GM18907 (cell line): ENCODE data around the gene VPS50.

Source experiments
- ATAC-seq: cut with Tn5 transposase; IDR thresholded peaks from one replicate; pipeline ENCODE4 v1.9.1; 2021; ENCODE audit warnings: mild to moderate bottlenecking, moderate library complexity; ENCODE audit not compliant: unreplicated experiment

Gene VPS50

GRCh38 chr7:93231799-93232672 is at the start of gene VPS50:
VPS50 (plus strand) TSS chr7:93232366; CDS start chr7:93232468, 102 bp downstream.
- ATAC-seq, result peak; percentile 99

DNA sequence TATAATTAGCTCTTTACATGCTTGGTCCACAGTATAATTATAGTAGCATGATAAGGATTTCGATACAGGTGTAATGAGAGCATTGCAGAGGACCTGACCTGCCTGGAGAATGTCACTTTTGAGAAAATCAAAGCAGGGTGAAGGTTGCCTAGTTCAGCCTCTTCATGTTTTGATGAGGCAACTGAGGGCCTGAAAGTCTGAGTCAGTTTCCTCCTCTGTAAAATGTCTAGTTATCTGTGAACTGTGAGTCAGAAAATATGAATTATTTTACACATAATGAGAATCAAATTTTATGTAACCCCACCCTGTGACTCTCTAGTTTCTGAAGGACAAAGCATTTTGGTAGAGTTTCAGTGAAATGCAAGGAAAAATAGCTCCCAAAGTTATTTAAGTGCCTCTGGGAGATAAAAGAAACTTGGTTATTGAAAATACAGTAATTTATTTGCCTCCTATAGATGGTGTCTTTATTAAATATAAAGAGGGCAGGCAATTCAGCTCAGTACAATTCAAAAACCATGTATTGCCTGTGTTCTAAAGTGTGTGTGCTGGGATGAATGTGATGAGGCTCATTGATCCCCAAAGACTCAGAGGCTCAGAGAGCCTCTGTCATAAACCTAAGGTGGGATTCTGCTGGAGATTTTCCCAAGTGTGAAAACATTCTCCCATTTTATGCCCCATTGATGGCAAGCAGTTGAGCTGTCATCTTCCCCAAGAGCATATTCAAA is 46.7 kb upstream of the VPS50 start:
- no peak for ATAC-seq

GRCh38 chr7:93188870-93189634 is 43.1 kb upstream of the VPS50 start:
- ATAC-seq, result no peak

- no peak for ATAC-seq
These were observed 37.8 kb upstream of the VPS50 start for GRCh38 chr7:93194386-93194785.

DNA sequence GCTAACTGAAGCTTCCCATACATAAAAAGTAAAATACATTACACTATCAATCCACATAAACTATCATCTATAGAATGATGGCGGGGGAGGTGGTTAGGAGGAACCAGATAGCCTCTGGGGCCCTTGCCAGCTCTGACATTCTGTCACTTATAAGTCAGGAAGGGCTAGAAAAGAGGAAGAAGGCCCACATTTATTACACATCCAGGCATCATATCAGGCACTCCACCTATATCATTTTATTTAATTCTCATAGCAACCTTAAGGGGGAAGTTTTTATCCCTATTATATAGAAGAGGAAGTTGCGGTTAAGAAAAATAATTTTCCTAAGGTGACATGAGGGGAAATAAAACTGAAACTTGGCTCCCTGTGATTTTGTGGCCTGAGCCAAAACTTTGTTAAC is 35.8 kb upstream of the VPS50 start:
- ATAC-seq, result no peak

DNA sequence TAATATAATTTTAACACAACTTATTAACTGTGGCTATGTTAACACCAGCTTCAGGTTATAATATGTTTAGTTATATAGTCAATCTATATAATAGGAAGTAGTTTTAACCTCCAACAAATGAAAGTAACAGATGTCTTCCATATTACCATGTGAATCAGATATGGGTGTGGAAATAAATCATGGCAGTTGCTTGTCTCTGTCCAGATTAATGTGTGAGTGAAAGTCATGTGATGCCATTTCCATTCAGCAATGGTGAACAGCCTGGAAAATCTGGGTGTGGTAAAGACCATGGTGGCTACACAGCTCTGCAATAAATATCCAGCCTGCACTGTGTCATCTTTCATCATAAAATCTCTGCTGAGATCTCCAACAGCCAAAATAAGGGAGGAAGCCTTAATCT is 33.7 kb upstream of the VPS50 start:
- no peak for ATAC-seq

DNA sequence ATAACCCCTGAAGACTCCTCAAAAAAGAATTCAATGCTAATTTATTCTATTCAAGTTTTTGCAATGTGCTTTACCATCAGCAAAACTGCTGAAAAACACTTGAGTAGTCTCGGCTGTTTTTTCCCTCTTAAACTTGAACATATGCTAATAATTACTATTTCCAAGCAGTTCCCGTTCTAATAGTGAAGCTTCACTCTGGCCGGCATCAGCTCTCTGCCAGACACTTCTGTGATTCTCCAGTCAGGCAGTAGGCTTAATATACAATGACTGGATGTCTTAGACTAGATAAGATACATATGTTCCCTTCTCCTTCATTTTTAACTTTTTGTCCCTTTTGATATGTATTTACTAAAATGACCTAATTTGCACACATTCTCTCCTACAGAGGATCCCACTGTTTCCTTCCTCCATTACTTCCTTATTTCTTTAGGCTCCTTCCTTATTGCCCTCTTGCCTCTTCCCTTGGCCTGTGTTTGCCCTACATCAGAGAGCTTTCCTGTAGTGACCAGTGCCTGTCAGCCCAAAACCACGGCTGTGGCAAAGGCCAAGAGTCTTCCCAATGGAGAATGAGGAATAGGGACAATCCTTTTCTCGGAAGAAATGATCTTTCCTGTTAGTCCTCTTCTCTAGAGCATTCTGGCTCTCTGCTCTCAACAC is 29.4 kb upstream of the VPS50 start:
- ATAC-seq, result no peak

DNA sequence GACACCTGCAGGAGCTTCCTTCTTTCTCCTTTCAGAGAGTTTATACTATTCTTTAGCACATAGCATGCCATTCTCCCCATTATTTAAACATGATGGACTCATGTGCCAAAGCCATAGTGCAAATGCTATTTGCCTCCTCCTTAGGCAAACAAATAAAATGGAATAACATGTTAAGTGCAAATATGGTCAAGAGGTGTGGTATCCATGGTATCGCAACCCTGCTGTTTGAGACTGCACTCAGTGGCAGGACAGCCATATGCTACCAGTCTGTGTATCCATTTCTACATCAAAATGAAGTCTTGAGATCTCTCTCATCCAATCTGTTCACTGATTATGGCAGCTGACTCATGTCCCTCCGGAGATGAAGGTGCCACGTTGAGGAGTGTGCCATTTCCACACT is 28.7 kb upstream of the VPS50 start:
- ATAC-seq, result no peak

DNA sequence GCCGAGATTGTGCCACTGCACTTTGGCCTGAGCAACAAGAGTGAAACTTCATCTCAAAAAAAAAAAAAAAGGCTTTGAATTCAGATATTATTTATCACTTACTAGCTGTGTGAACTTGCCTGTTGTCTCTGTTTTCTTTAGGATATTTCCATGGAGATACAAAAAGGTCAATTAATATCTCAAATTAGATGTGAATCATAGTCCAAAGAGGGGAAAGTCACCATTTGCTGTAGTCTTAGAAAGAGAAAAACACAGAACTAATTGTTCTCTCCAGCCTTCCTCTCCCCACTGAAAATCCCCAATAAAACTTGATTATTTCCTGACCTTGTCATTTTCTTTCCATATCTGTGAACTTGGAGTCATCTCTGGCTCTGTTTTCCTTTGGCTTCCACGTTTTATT is 27.1 kb upstream of the VPS50 start:
- ATAC-seq, result no peak

GRCh38 chr7:93211228-93211818 is 20.8 kb upstream of the VPS50 start:
- ATAC-seq, result no peak

- ATAC-seq, result no peak
These were observed 19.3 kb upstream of the VPS50 start for GRCh38 chr7:93212881-93213280.

- ATAC-seq, result no peak
These were observed 13.0 kb upstream of the VPS50 start for GRCh38 chr7:93218997-93219827.

- no peak for ATAC-seq
These were observed 12.3 kb upstream of the VPS50 start for GRCh38 chr7:93219868-93220267.

DNA sequence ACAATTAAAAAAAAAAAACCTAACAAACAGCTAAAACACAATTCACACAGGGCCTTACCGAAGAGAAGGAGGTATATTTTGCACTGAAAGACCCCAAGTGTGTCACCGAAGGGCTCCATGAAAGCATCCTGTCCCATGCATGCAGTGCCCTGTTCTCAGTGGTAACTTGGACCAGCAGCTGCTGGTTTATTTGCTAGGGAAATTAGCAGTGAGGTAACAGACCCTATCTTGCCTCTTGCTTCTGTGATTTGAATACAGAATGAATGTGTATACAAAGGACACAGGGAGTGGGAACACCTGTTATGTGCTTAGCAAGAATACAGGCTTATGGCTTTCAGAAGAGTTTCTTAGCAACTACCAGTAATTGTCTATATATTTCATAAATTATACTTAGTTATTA is 5.9 kb upstream of the VPS50 start, which contains the start of gene HEPACAM2:
HEPACAM2 (minus strand) TSS at position 160 of the 400 bp plus-strand sequence.
- ATAC-seq, result peak; percentile 46

DNA sequence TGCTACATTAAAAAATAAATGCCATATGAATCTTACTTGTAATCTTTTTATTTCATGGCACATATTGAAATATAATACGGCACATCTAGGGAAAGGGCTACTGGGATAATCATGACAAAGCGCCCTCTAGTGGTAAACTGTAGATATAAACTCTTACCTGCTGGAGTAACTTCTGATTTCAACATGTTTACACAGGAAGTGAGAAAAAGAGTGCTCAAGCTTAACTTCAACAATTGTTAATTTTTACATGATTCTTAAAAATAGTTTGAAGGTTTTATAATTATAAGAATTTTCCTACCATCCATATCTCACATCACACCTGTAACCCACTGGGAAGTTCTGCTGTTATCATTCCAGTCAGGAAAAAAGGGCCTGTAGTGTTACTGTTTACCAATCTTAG is 3.9 kb upstream of the VPS50 start:
- no peak for ATAC-seq

GRCh38 chr7:93231259-93231658 is 907 bp upstream of the VPS50 start:
- ATAC-seq, result no peak

GRCh38 chr7:93232673-93233018 is 480 bp downstream of the VPS50 start:
- ATAC-seq, result peak; percentile 1

DNA sequence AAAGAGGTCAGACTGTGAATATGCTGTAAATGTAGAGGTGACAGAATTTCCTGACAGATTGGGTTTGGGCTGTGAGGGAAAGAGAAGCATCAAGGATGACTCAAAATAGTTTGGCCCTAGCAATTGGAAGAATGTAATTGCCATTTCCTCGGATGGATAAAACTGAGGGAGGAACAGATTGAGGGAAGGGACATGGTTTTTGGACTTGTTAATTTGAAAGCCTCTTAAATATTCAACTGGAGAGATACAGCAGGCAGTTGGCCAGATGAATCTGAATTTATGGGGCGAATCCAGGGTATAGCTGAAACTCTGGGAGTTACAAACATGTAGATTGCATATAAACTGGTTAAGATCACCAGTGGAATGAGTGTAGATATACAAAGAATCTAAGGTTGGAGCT is 3.4 kb downstream of the VPS50 start:
- ATAC-seq, result no peak

- ATAC-seq, result no peak
These were observed 6.0 kb downstream of the VPS50 start for GRCh38 chr7:93238131-93238530.

DNA sequence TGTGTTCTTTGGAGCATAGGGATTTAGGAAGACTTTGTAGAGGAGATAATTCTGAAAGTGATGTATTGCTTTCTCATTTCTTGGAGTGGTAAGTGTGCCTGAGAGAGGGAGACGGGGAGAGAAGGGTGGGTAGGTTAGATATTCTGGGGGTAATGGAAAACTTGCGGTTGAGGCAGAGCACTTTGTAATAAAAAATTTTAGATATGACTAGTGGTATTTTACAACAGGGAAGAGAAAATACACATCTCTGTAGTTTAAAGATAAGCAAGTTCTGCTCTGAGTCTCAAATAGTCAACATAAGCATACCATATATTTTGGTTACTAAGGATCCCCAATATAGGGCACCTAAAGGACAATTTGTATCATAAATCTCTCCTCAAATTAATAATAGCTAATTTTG is 6.6 kb downstream of the VPS50 start:
- no peak for ATAC-seq
